ENCODE measurements around the gene ME1.
"Not testable (repeated sequence)": the region's sequence is repeated elsewhere in the genome, so short reads cannot be mapped to it uniquely, and the experiment has no call there.

The ME1 gene

GRCh38 chr6:83352424-83353061 lies 78.3 kb downstream of the ME1 start:
- no peak for DNase-seq (ENCODE audit: low spot score)

- DNase-seq (ENCODE audit: low spot score): no peak
Observed at GRCh38 chr6:83343121-83343520, 87.7 kb downstream of the ME1 start.

GRCh38 chr6:83341765-83342164 lies 89.1 kb downstream of the ME1 start:
- no peak for DNase-seq (ENCODE audit: low spot score)

DNA sequence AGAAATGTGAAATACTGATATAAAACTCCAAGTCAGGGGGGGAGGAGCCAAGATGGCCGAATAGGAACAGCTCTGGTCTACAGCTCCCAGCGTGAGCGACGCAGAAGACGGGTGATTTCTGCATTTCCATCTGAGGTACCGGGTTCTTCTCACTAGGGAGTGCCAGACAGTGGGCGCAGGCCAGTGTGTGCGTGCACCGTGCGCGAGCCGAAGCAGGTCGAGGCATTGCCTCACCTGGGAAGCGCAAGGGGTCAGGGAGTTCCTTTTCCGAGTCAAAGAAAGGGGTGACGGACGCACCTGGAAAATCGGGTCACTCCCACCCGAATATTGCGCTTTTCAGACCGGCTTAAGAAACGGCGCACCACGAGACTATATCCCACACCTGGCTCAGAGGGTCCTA lies 96.9 kb downstream of the ME1 start:
- not testable (repeated sequence) for DNase-seq (ENCODE audit: low spot score)

DNA sequence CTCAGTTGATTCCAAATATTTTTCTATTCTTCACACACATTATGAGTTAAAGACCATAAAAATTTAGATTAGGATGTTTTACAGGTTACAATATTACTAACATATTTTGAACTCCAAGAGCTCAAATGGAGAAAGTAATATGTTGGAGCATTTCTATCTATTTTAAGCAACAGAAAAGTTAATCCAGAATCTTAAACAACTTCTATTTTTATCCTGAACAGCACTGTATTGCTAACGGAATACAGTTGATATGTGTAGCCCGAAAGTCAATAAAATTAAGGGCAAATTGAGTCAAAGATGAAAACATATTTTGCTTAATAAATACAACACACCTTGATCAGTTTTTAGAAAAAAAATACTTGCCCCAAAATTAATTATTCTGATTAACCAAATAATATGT lies 97.4 kb downstream of the ME1 start:
- DNase-seq (ENCODE audit: low spot score): no peak

GRCh38 chr6:83314693-83315092 lies 116.2 kb downstream of the ME1 start:
- DNase-seq (ENCODE audit: low spot score): no peak

GRCh38 chr6:83313882-83314281 lies 117.0 kb downstream of the ME1 start:
- DNase-seq (ENCODE audit: low spot score): no peak

DNA sequence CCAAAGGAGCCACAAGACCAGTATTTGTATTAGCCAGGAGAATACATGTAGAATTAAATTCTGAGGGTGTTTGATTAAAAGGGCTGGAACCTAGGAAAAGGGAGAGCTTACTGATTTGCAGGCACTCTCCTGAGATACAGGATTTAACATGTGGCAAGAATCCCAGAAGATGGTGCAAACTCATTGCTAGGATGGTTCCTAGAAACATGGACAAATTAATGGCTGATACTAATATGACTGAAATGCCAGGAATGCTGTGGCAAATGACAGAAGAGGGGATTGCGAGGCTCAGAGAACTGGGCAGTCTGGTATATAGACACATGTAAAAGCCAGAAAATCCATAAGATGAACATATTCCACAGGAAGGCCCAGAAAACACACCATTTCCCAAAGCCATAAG lies 119.6 kb downstream of the ME1 start:
- DNase-seq (ENCODE audit: low spot score): no peak

DNA sequence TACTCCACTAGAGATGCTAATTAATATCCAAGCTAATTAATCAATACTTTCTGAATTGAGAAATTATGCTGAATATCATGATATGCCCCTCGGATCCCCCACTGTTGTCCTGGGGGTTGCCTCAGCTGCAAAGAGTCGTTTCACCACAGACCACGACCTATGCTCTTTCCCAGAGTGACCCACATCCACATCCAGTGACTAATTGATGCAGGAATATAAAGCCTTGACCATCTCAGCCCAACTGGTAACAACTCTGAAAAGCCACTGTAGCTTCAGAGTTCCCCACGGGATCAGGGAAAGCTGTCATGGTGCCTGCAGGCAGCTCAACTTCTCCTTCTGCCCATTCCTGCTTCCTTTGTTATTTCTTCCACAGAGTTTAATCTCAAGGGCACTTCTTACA lies 120.8 kb downstream of the ME1 start:
- DNase-seq (ENCODE audit: low spot score): no peak

- no peak for DNase-seq (ENCODE audit: low spot score)
Observed at GRCh38 chr6:83309344-83309743, 121.5 kb downstream of the ME1 start.

DNA sequence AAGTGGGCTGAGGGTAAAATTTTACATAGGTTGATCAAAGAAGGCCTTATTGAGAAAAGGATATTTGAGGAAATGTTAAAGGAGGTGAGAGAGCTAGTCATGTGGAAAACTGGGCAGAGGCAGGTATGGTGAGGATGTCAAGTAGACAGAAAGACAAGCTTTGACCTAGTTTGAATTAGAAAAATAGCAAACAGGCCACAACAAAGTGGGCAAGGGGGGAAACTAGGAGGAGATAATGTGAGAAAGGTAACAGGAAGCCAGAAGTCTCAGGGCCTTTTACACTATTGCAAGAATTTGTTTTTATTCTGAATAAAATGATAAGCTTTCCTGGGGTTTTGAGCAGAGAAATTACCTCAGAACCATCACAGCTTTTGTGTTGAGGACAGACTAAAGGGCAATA lies 122.0 kb downstream of the ME1 start:
- DNase-seq (ENCODE audit: low spot score): no peak

GRCh38 chr6:83307849-83308248 lies 123.0 kb downstream of the ME1 start:
- no peak for DNase-seq (ENCODE audit: low spot score)

DNA sequence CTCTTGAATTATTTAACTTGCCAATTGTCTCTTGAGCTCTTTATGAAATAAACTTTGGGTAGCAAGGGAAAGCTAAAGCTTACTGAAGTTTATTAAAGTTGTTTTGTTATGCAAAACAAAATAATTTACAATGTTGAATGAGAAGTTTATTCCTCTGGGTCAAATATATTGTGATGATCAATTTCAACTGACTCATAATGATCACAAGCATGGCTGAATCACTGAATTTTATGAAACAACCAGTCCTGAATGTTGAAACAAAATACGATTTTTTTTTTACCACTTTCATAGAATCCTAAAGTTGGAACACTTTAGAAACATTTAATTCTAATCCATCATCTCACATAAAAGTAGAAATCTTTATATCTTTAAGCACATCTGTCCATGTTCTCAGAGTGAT lies 127.4 kb downstream of the ME1 start:
- DNase-seq (ENCODE audit: low spot score): no peak

DNA sequence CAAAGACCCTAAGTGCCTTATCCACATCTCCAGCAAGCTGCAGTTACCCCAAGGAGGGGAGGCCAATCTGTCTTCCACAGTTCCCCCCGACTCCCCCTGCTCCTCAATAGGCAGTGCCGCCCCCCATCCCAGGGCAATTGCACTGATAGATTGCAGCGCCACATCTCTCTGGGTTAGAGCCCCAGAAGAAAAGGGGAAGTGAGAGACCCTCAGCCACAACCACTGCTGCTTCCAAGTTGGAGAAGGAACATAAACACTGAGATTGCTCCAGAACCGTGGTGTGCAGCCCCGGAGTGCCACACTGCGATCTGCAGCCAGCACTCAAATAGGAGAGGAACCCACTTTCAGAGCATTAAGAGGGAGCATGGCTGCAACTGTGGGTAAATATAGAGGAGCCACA lies 136.2 kb downstream of the ME1 start:
- DNase-seq (ENCODE audit: low spot score): no peak

- DNase-seq (ENCODE audit: low spot score): no peak
Observed at GRCh38 chr6:83292900-83293843, 137.7 kb downstream of the ME1 start.

GRCh38 chr6:83287298-83287697 lies 143.6 kb downstream of the ME1 start:
- DNase-seq (ENCODE audit: low spot score): not testable (repeated sequence)

GRCh38 chr6:83285917-83286316 lies 144.9 kb downstream of the ME1 start:
- no peak for DNase-seq (ENCODE audit: low spot score)

GRCh38 chr6:83273596-83273995 lies 157.3 kb downstream of the ME1 start:
- DNase-seq (ENCODE audit: low spot score): no peak

DNA sequence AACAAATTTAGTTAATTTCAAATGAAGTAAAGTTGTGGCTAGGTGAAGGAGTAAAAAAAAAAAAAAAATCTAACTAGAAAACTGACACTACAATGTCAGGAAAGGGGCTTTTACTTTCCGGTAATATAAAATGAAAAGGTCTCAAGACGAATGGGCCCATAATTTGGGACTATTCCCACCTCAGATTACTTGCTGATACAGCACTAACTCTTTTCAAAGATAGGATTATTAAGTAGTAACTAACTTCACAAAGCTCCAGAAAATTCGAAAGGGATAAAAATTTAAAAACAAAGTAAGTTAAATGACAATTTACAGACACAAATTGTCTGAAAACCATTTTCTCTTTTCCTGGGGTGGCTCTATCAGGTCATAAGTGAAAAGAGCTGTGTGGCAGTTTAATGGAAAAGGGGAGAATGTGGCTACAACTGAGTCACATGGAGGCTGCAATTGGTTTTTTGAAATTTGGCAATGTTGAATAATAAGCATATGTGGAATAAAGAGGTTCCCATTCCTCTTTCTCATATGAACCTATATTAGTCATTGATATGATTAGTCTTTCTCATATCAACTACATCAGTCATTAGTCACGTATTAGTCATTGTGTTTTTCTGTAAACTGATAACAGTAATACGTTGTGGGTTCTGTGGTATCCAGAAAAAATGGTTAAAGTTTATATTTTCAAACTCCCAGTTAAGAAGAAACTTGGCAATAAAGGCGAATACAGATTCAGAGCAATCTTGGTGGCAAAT lies 159.7 kb downstream of the ME1 start:
- DNase-seq (ENCODE audit: low spot score): no peak

DNA sequence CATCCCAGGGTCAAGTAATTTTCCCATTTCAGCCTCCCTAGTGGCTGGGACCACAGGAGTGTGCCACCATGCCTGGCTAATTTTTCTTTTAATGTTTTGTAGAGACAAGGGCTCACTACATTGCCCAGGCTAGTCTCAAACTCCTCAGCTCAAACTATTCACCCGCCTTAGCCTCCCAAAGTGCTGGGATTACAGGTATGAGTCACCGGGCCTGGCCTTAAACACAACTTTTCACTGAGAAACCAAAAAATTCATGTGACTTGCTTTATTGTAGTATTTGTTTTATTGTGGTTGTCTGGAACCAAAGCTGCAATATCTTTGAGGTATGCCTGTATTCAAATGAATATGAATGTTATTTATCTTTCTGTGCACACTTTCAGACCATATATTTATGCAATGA lies 165.5 kb downstream of the ME1 start:
- no peak for DNase-seq (ENCODE audit: low spot score)

DNA sequence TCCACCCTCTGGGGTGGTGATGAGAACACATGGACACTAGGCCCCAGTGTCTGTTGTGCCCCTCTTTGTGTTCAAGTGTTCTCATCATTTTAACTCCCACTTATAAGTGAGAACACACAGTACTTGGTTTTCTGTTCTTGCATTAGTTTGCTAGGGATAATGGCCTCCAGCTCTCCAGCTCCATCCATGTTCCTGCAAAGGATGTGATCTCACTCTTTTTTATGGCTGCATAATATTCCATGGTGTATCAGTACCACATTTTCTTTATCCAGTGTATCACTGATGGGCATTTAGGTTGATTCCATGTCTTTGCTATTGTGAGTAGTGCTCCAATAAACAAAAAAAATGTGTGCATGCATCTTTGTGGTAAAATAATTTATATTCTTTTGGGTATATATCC lies 170.3 kb downstream of the ME1 start:
- DNase-seq (ENCODE audit: low spot score): no peak

- no peak for DNase-seq (ENCODE audit: low spot score)
Observed at GRCh38 chr6:83258517-83258916, 172.3 kb downstream of the ME1 start.

DNA sequence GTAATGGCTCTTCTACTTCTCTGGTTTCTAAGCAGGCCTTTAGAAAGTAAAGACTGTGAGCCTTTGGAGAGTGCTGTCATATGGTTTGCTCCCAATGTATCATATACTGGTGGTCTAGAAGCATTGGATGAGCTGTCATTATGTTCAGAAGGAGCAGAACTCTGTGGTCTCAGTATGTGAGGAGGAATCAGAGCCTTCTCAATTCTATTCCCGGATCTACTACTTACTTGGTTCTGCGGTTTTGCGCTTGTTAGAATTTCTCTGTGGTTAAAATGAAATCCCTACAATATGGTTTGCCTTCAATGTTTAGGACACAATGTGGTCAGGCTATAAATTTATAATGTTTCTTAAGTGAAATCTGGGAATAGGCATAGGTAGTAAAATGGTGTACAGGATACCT lies 173.1 kb downstream of the ME1 start:
- DNase-seq (ENCODE audit: low spot score): no peak
